Mesendoderm (in vitro differentiated cells): ENCODE results near the gene ZNF688.

Experiments used
- DNase-seq: peaks from one replicate; pipeline ENCODE4 v3.0.0; 2013
- H2AK5ac ChIP-seq: 2 replicates; pipeline ENCODE4 v1.6.1; 2013; ENCODE audit warnings: low read length, inconsistent platforms
- H2BK120ac ChIP-seq: 2 replicates; pipeline ENCODE4 v1.6.1; 2013; ENCODE audit warnings: low read depth, mild to moderate bottlenecking, low read length, moderate library complexity, mixed read lengths
- H2BK15ac ChIP-seq: replicated peaks from 2 replicates; pipeline ENCODE4 v1.6.1; 2013; ENCODE audit warnings: low read depth, mild to moderate bottlenecking, moderate library complexity
- H2BK5ac ChIP-seq: 2 replicates; pipeline ENCODE4 v1.6.1; 2013; ENCODE audit warnings: low read length, inconsistent platforms
- H3K18ac ChIP-seq: 2 replicates; pipeline ENCODE4 v1.6.1; 2013; ENCODE audit warnings: mild to moderate bottlenecking, low read length, mixed read lengths
- H3K23ac ChIP-seq: one replicate; pipeline ENCODE4 v1.6.1; 2013; ENCODE audit warnings: low read length
- H3K27ac ChIP-seq: 2 replicates; pipeline ENCODE4 v1.5.1; 2013; ENCODE audit warnings: low read depth, mild to moderate bottlenecking, inconsistent platforms, low read length, moderate library complexity
- H3K27me3 ChIP-seq: 2 replicates; pipeline ENCODE4 v1.6.1; 2013; ENCODE audit warnings: low read length, control low read depth, mild to moderate bottlenecking, inconsistent platforms; ENCODE audit not compliant: insufficient read depth, poor library complexity
- H3K36me3 ChIP-seq: 2 replicates; pipeline ENCODE4 v1.6.1; 2013; ENCODE audit warnings: low read length, inconsistent platforms; ENCODE audit not compliant: control insufficient read depth, insufficient read depth
- H3K4ac ChIP-seq: one replicate; pipeline ENCODE4 v1.6.1; 2013; ENCODE audit warnings: low read depth, mild to moderate bottlenecking, low read length, moderate library complexity
- H3K4me1 ChIP-seq: 2 replicates; pipeline ENCODE4 v1.6.1; 2013; ENCODE audit warnings: low read depth, low read length, inconsistent platforms; ENCODE audit not compliant: control insufficient read depth
- H3K4me2 ChIP-seq: 2 replicates; pipeline ENCODE4 v1.6.1; 2013; ENCODE audit warnings: low read length
- H3K4me3 ChIP-seq: 2 replicates; pipeline ENCODE4 v1.5.1; 2013; ENCODE audit warnings: mild to moderate bottlenecking, low read length
- H3K56ac ChIP-seq: one replicate; pipeline ENCODE4 v1.6.1; 2013; ENCODE audit warnings: low read length
- H3K79me1 ChIP-seq: 2 replicates; pipeline ENCODE4 v1.6.1; 2013; ENCODE audit warnings: low read length, inconsistent platforms
- H3K79me2 ChIP-seq: 2 replicates; pipeline ENCODE4 v1.6.1; 2013; ENCODE audit warnings: mild to moderate bottlenecking, low read length; ENCODE audit not compliant: control insufficient read depth, insufficient read depth
- H3K9ac ChIP-seq: 2 replicates; pipeline ENCODE4 v1.6.1; 2013; ENCODE audit warnings: low read length, inconsistent platforms
- H4K5ac ChIP-seq: one replicate; pipeline ENCODE4 v1.6.1; 2013; ENCODE audit warnings: low read length
- H4K8ac ChIP-seq: one replicate; pipeline ENCODE4 v1.6.1; 2013; ENCODE audit warnings: low read depth, mild to moderate bottlenecking, control low read depth, low read length, moderate library complexity
- WGBS: extraction: QIAGEN DNeasy Blood & Tissue Kit; methylation state at CpG from one replicate; pipeline ENCODE4 v1.1.7; 2013; ENCODE audit warnings: low lambda C conversion rate, missing lambda C conversion rate; ENCODE audit not compliant: insufficient coverage; ENCODE audit errors: extremely low coverage; 5-methylcytosine and 5-hydroxymethylcytosine counted together

The ZNF688 gene

DNA sequence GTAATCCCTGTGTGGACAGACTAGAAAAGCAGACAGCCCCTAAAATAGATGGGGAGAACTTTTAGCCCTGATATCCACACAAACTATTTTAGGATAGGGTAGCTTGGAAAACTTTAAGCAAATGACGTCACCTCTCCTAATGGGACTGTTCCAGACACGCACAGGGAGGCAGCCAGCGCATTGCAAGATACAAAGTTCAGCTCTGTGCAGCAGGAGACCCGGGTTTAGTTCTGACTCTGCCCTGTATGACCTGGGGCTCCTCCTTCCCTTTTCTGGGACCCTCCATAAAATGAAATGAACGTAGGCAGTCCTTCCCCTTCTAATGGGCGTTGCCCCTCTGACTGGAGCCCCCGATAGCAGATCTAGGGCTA, 32.4 kb upstream of the ZNF688 start:
- Histone ChIP-seq H2BK120ac (no peak overlapping the region), H2BK15ac (no peak overlapping the region), H3K36me3 (peaks cover 11% of the 10 kb centered on the region), H3K79me1 (peaks cover 1% of the 10 kb centered on the region), H3K27me3 (no peaks in the 10 kb centered on the region), H3K18ac (no peak overlapping the region), H3K56ac (no peak overlapping the region), H2AK5ac (no peak overlapping the region), H4K5ac (no peak overlapping the region), H3K79me2 (no peaks in the 10 kb centered on the region), H3K4ac (no peak overlapping the region), H3K27ac (no peak overlapping the region), H3K4me1 (peaks cover 1% of the 10 kb centered on the region), H4K8ac (no peak overlapping the region), H3K23ac (no peak overlapping the region), H3K4me2 (no peak overlapping the region), H2BK5ac (no peak overlapping the region), H3K4me3 (no peak overlapping the region), H3K9ac (no peak overlapping the region)
- no peak for DNase-seq
- no CpG with 5 or more reads among the region's 7 CpGs for WGBS

DNA sequence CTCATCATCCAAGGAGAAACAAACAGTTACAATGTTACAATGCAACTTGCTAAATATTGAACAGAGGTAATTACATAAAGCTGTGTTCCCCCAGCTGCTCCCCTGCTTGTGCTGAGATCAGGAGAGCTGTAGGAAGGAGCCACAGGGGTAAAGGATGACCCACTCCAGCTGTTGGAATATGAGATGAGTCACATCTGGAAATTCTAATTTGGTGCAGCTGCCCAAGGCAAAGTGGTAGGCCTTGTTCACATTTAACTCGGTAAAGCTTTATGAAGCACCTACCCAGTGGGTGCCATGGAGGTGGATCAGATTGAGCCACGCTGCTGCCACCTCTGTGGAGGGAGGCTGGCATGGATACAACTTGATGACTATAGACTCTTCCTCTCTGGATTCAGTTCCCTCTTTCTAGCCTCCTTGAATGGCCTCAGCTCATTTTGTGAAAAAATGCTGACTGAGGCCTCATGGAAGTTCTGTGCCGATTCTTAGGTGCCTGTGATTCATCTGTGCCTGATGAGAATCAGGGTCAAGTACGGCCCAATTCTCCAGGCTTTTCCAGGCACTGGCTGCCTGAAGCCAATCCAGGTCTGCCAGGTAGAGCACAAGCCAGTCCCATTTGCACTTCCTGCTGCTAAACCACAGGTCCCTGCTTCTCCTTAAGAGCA, 31.2 kb upstream of the ZNF688 start:
- no peak overlapping the region for H3K4me2 ChIP-seq
- H3K79me2 ChIP-seq = no peaks in the 10 kb centered on the region
- H2AK5ac ChIP-seq = no peak overlapping the region
- no peak for DNase-seq
- H3K18ac ChIP-seq = no peak overlapping the region
- H2BK120ac ChIP-seq = no peak overlapping the region
- no CpG with 5 or more reads among the region's 4 CpGs for WGBS
- H2BK15ac ChIP-seq = no peak overlapping the region
- no peak overlapping the region for H3K27ac ChIP-seq
- H3K4me1 ChIP-seq = no peaks in the 10 kb centered on the region
- no peak overlapping the region for H3K23ac ChIP-seq
- H3K27me3 ChIP-seq = no peaks in the 10 kb centered on the region
- H3K4me3 ChIP-seq = no peak overlapping the region
- no peak overlapping the region for H4K8ac ChIP-seq
- no peak overlapping the region for H2BK5ac ChIP-seq
- no peak overlapping the region for H3K9ac ChIP-seq
- no peak overlapping the region for H3K56ac ChIP-seq
- H3K36me3 ChIP-seq = peaks cover 11% of the 10 kb centered on the region
- H4K5ac ChIP-seq = no peak overlapping the region
- no peak overlapping the region for H3K4ac ChIP-seq
- H3K79me1 ChIP-seq = peaks cover under 1% of the 10 kb centered on the region

DNA sequence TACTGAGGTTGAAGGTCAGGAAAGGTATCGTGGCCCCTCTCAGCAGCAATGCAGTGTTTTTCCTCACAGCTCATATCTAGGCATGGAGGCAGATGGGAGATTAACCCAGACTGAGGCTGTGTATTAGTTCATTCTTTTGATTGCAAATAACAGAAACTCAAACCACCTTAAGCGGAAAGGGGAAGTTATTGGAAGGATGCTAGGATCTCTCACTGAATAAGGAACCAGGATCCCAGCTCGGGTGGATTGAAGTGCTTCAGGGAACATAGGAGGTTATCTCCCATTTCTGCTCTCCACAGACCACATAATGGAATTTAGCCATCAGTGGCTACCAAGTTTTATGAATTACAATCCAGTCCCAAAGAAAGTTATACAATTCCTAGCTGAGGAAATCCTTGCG, 30.5 kb upstream of the ZNF688 start:
- Histone ChIP-seq H4K8ac (no peak overlapping the region), H3K56ac (no peak overlapping the region), H3K4me1 (no peaks in the 10 kb centered on the region), H3K27me3 (no peaks in the 10 kb centered on the region), H2BK15ac (no peak overlapping the region), H3K79me2 (no peaks in the 10 kb centered on the region), H3K4ac (no peak overlapping the region), H4K5ac (no peak overlapping the region), H3K79me1 (no peaks in the 10 kb centered on the region), H3K4me3 (no peak overlapping the region), H3K36me3 (peaks cover 11% of the 10 kb centered on the region), H2AK5ac (no peak overlapping the region), H3K4me2 (no peak overlapping the region), H2BK120ac (no peak overlapping the region), H3K18ac (no peak overlapping the region), H3K9ac (no peak overlapping the region), H3K23ac (no peak overlapping the region), H2BK5ac (no peak overlapping the region), H3K27ac (no peak overlapping the region)
- no CpG with 5 or more reads among the region's 4 CpGs for WGBS
- no peak for DNase-seq

DNA sequence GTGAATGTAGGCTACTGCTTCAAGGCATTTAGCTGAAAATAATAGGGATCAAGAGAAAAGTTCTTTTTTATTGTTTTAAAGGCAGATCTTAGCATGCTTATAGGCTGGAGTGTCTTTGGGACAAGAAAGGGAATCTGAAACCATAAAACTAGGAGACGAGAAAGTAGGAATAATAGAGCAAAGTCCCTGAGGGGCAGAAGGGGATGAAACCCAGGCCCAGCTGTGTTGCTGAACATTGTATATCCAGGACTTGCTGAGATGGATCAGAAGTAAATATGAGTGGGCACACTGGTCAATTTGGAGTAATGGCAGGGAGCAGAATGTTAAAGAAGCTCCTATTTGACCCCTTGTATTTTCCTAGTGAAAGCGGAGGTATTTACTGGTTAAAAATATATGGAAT, 29.4 kb upstream of the ZNF688 start:
- no CpG with 5 or more reads among the region's 2 CpGs for WGBS

DNA sequence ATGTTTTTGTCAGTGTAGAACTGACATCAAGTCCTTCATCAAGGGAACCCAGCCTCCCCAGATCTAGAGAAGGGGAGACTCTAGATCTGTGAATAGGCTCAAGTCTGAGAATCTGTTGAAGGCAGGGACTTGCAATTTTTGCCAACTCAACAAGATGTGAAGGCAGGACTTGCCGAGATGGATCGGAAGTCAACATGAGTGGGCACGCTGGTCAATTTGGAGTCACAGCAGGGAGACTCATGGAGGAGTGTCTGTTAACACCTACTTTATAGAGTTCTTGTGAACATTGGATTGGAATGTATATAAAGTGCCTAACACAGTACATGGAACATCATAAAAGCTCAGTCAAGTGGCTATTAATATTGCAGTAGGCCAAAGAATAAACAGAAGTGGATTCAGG, 28.7 kb upstream of the ZNF688 start:
- Histone ChIP-seq H3K18ac (no peak overlapping the region), H3K4me2 (no peak overlapping the region), H3K27ac (no peak overlapping the region), H2BK120ac (no peak overlapping the region), H3K79me1 (no peaks in the 10 kb centered on the region), H3K4me3 (no peak overlapping the region), H2BK15ac (no peak overlapping the region), H4K8ac (no peak overlapping the region), H3K9ac (no peak overlapping the region), H3K36me3 (peaks cover 11% of the 10 kb centered on the region), H3K56ac (no peak overlapping the region), H2AK5ac (no peak overlapping the region), H3K23ac (no peak overlapping the region), H3K27me3 (no peaks in the 10 kb centered on the region), H3K79me2 (no peaks in the 10 kb centered on the region), H3K4me1 (no peaks in the 10 kb centered on the region), H2BK5ac (no peak overlapping the region), H4K5ac (no peak overlapping the region), H3K4ac (no peak overlapping the region)
- no CpG with 5 or more reads among the region's 3 CpGs for WGBS
- no peak for DNase-seq

More for the DNA sequence above, 29.4 kb upstream of the ZNF688 start:
- no peak overlapping the region for H3K4ac ChIP-seq
- H3K36me3 ChIP-seq = peaks cover 11% of the 10 kb centered on the region
- H2AK5ac ChIP-seq = no peak overlapping the region
- DNase-seq = no peak
- H3K4me1 ChIP-seq = no peaks in the 10 kb centered on the region
- H3K4me3 ChIP-seq = no peak overlapping the region
- H3K23ac ChIP-seq = no peak overlapping the region
- no peak overlapping the region for H4K8ac ChIP-seq
- H3K79me1 ChIP-seq = no peaks in the 10 kb centered on the region
- no peak overlapping the region for H2BK120ac ChIP-seq
- H3K27ac ChIP-seq = no peak overlapping the region
- H3K56ac ChIP-seq = no peak overlapping the region
- H3K79me2 ChIP-seq = no peaks in the 10 kb centered on the region
- no peak overlapping the region for H2BK15ac ChIP-seq
- H3K9ac ChIP-seq = no peak overlapping the region
- H4K5ac ChIP-seq = no peak overlapping the region
- H3K18ac ChIP-seq = no peak overlapping the region
- no peak overlapping the region for H2BK5ac ChIP-seq
- H3K27me3 ChIP-seq = no peaks in the 10 kb centered on the region
- H3K4me2 ChIP-seq = no peak overlapping the region

DNA sequence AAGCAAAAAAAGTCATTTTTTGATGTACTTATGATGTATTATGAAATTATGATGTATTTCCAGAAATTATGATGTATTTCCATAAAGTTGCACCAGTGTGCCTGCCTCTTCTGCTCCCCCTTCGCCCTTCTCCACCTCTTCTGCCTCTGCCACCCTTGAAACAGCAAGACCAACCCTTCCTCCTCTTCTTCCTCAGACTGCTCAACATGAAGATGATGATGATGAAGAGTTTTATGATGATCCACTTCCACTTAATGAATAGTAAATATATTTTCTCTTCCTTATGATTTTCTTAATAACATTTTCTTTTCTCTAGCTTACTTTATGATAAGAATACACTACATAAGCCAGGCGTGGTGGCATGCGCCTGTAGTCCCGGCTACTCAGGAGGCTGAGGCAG, 21.4 kb upstream of the ZNF688 start:
- no peaks in the 10 kb centered on the region for H3K27me3 ChIP-seq
- no CpG with 5 or more reads among the region's 4 CpGs for WGBS
- no peak overlapping the region for H3K56ac ChIP-seq
- H3K18ac ChIP-seq = no peak overlapping the region
- no peak overlapping the region for H3K4me2 ChIP-seq
- H3K79me1 ChIP-seq = no peaks in the 10 kb centered on the region
- H3K36me3 ChIP-seq = no peaks in the 10 kb centered on the region
- H3K4me1 ChIP-seq = no peaks in the 10 kb centered on the region
- no peak overlapping the region for H3K9ac ChIP-seq
- H3K79me2 ChIP-seq = no peaks in the 10 kb centered on the region
- no peak overlapping the region for H3K4me3 ChIP-seq
- no peak overlapping the region for H2BK120ac ChIP-seq
- H4K5ac ChIP-seq = no peak overlapping the region
- DNase-seq = no peak
- no peak overlapping the region for H3K27ac ChIP-seq
- no peak overlapping the region for H2BK5ac ChIP-seq
- H2AK5ac ChIP-seq = no peak overlapping the region
- H3K4ac ChIP-seq = no peak overlapping the region
- H4K8ac ChIP-seq = no peak overlapping the region
- no peak overlapping the region for H3K23ac ChIP-seq
- H2BK15ac ChIP-seq = no peak overlapping the region
